Transverse colon (tissue), 4 donors: ENCODE measurements around the gene PCDHA7.
"Not testable (repeated sequence)": the region's sequence is repeated elsewhere in the genome, so short reads cannot be mapped to it uniquely, and the experiment has no call there.

ENCODE experiments used
- CTCF ChIP-seq, 5 experiments: fragments of 200-600 bp in 3 of 5; fragments of 450-650 bp in 2 of 5; sonication (generic) in 3 of 5; IDR thresholded peaks; 1 replicate in 2 of 5; 2 replicates in 3 of 5; pipeline ENCODE4 v1.5.1; 2016 to 2017; ENCODE audit warnings: antibody characterized with exemption in 5 of 5, inconsistent platforms in 3 of 5, mild to moderate bottlenecking in 2 of 5, moderate library complexity in 1 of 5
- POLR2A ChIP-seq: fragments of 450-650 bp; IDR thresholded peaks from one replicate; pipeline ENCODE4 v1.6.1; 2016; ENCODE audit warnings: antibody characterized with exemption, mild to moderate bottlenecking, moderate library complexity
- POLR2AphosphoS5 ChIP-seq, 3 donors: sonication (generic); formaldehyde crosslinking; IDR thresholded peaks; one replicate each; pipeline ENCODE4 v1.6.1; 2016; ENCODE audit warnings: antibody characterized with exemption in 3 of 3

GRCh38 chr5:140822969-140823368, 11.1 kb upstream of the PCDHA7 start:
- not testable (repeated sequence) for TF ChIP-seq CTCF (IDR thresholded peaks at IDR 0.05); POLR2AphosphoS5 (IDR thresholded peaks at IDR 0.05); POLR2A
